ENCODE results near the gene RDX.

RDX gene

DNA sequence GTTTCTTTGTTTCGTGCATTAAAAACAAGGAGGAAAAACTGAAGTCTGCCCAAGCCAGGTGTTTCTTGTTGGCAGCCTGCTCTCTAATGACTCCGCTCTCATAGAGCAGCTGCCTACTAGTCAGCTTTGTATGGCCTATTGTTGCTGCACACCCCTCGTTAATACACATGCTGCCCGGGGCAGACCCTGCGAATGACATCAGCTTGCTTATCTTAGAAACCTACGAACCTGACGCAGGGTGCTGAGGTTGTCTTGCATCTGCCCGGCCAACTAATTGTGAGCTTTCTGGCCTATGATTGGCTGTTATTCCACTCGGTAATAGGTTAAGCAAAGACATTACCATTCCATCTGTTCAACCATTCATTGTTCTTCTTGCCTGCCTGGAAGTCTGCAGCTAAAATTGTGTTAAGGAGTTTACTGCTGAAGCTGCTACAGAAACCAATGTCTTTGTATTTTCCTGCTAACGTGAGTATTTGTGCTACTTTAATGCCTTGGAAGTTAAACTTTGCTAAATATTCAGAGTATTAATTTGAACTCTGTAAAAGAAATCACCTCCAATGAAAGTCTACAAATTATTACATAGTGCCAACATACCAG is 165.7 kb downstream of the RDX start:
- no peak for DNase-seq (ENCODE audit: low spot score)

DNA sequence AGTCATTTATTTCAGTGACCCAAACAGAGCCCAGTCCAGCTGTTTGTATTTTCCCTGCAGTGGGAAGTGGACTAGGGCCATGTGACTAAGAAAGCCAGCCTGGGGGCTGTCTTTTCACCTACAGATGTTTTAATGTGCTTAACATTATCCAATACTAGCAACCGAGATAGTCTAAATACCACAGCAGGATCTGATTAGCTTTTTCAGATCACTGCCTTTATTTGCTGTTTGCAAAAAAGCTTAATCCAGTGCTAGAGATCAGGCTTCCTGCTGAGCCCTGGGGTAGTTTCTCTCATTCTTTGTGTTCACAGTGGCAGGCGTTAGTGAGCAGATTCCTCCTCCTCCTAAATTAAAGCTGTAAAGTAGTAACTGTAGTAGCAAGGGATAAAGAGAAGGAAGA is 168.3 kb downstream of the RDX start:
- DNase-seq (ENCODE audit: low spot score) = no peak

DNA sequence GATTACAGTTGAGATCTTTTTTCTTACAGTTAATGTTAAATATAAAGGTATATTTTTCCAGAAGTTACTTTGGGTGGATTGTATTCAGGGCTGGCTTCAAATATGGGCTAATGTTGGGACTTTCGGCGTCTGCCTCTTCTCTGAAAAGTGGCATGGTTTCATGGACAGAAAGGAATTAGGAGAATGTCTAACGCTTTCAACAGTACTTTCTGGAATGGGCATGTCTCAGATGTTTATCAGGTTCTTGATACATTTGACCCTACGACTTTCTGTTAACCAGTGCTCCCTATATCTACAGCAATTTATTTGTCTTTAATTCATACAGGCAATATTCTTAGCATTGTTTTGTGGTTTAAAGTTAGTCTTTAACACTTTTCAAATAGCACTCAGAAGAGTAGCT is 169.5 kb downstream of the RDX start:
- DNase-seq (ENCODE audit: low spot score) = no peak

DNA sequence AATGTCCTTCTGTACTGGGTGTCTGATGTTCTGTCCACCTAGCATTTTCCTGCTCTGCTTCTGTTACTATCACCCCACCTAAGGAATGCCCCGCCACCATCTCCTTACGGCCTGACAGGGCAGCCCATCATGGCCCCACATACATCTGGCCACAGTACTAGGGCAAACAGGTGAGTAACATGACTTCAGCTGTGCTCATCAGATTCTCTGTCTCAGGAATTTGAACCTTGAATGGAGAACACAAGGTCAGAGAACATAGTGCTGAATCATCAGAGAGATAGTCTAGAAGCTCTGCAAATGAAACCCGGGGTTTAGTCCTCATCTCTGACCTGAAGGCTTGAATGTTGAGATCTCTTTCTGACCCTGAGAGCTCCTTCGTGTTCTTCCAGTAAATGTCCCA is 170.8 kb downstream of the RDX start:
- DNase-seq (ENCODE audit: low spot score) = no peak

Data from CD4-positive, alpha-beta T cell treated with Interleukin-2 at 100 ng/mL for 4 hours (primary cell).